Fibroblast of villous mesenchyme (primary cell): ENCODE data around the gene ISG20L2. TPM values are rescaled to one million over a fixed set of nuclear protein-coding genes. Genes with fewer than 3 reads are reported as not detected.
A peak's percentile ranks its signal among the peaks of the same experiment; 100 is the strongest.

Source experiments
- DNase-seq: peaks from one replicate; pipeline ENCODE4 v3.0.0-alpha.2; 2010; ENCODE audit warnings: low read depth
- H3K4me3 ChIP-seq: 2 replicates; pipeline ENCODE4 v1.5.1; 2011; ENCODE audit warnings: low read depth, mild to moderate bottlenecking, low read length
- CTCF ChIP-seq: IDR thresholded peaks from 2 replicates; pipeline ENCODE4 v1.5.1; 2012; ENCODE audit warnings: low read depth, mild to moderate bottlenecking, low read length; ENCODE audit not compliant: insufficient read depth
- total RNA-seq: library from RNA; depleted of rRNA; stranded (reverse); fragments of >200 nt; gene quantifications from 2 replicates; pipeline ENCODE4 v1.2.3, GENCODE V29; 2012

ISG20L2 gene
- total RNA-seq, 1 donor, result 22.9 TPM

- no peak overlapping the region for H3K4me3 ChIP-seq
- no peak for TF ChIP-seq CTCF
- peak; percentile 80 for DNase-seq
Measured at GRCh38 chr1:156711011-156711817, 17.4 kb downstream of the ISG20L2 start.

GRCh38 chr1:156709757-156710489 is 18.6 kb downstream of the ISG20L2 start:
- H3K4me3 ChIP-seq, result no peak overlapping the region
- no peak for TF ChIP-seq CTCF
- peak; percentile 36 for DNase-seq

GRCh38 chr1:156709031-156709430 is 19.5 kb downstream of the ISG20L2 start:
- TF ChIP-seq CTCF, result no peak
- DNase-seq, result no peak
- no peak overlapping the region for H3K4me3 ChIP-seq

GRCh38 chr1:156708218-156708661 is 20.3 kb downstream of the ISG20L2 start:
- no peak for DNase-seq
- no peak overlapping the region for H3K4me3 ChIP-seq
- TF ChIP-seq CTCF, result no peak

GRCh38 chr1:156707417-156708217 is 20.9 kb downstream of the ISG20L2 start:
- TF ChIP-seq CTCF, result no peak
- DNase-seq, result peak; percentile 67
- H3K4me3 ChIP-seq, result no peak overlapping the region

GRCh38 chr1:156706657-156707416 is 21.7 kb downstream of the ISG20L2 start:
- peak overlapping the region; percentile 63 for H3K4me3 ChIP-seq
- no peak for TF ChIP-seq CTCF
- peak; percentile 87 for DNase-seq
